Liver (tissue), 3 donors: Measurements from ENCODE around the gene PDS5A.

Experiments used
- ATF3 ChIP-seq: IDR thresholded peaks from 2 replicates; pipeline ENCODE4 v1.6.1; 2016; ENCODE audit warnings: antibody characterized with exemption
- CTCF ChIP-seq: fragments of 150-350 bp; IDR thresholded peaks from 2 replicates; pipeline ENCODE4 v1.5.1; 2017; ENCODE audit warnings: improper control_type of control experiment, low read depth, low read length; ENCODE audit not compliant: missing input control
- EGR1 ChIP-seq, 2 donors: IDR thresholded peaks; 2 replicates each; pipeline ENCODE4 v1.6.1; 2016 to 2018; ENCODE audit warnings: antibody characterized with exemption in 2 of 2, low read depth in 2 of 2
- JUND ChIP-seq, 2 donors: IDR thresholded peaks; 2 replicates each; pipeline ENCODE4 v1.6.1; 2016; ENCODE audit warnings: antibody characterized with exemption in 2 of 2
- MAX ChIP-seq: IDR thresholded peaks from 2 replicates; pipeline ENCODE4 v1.6.1; 2016; ENCODE audit warnings: antibody characterized with exemption
- RAD21 ChIP-seq, 2 donors: IDR thresholded peaks; 2 replicates each; pipeline ENCODE4 v1.6.1; 2016; ENCODE audit warnings: antibody characterized with exemption in 2 of 2, mild to moderate bottlenecking in 2 of 2
- SP1 ChIP-seq: IDR thresholded peaks from 2 replicates; pipeline ENCODE4 v1.6.1; 2018; ENCODE audit warnings: antibody characterized with exemption, mild to moderate bottlenecking
- TAF1 ChIP-seq: conservative IDR thresholded peaks from 2 replicates; pipeline ENCODE4 v1.6.1; 2016; ENCODE audit warnings: antibody characterized with exemption, mild to moderate bottlenecking
- ZBTB33 ChIP-seq: IDR thresholded peaks from 2 replicates; pipeline ENCODE4 v1.6.1; 2016; ENCODE audit warnings: antibody characterized with exemption
- donor health status: healthy.
- donor health status: healthy.

GRCh38 chr4:39822662-39823061, 155.0 kb downstream of the PDS5A start:
- TF ChIP-seq CTCF (no peak), SP1 (no peak), RAD21 (IDR thresholded peaks at IDR 0.05) (no peak), MAX (no peak), ZBTB33 (no peak), JUND (IDR thresholded peaks at IDR 0.05) (no peak), EGR1 (IDR thresholded peaks at IDR 0.05; ENCODE audit: low read depth in 2 of 2) (no peak), TAF1 (no peak), ATF3 (no peak)
